HepG2 (cell line): ENCODE data around the gene CTDSPL2. TPM values are rescaled to one million over a fixed set of nuclear protein-coding genes. Genes with fewer than 3 reads are reported as not detected.

Experiments used
- EEA1 ChIP-seq: sonication (generic); formaldehyde crosslinking; IDR thresholded peaks from 2 replicates; pipeline ENCODE4 v1.5.1; 2020; ENCODE audit warnings: mild to moderate bottlenecking, missing genetic modification reagents, borderline replicate concordance
- HNRNPL ChIP-seq: fragments of 200-400 bp; formaldehyde crosslinking; IDR thresholded peaks from 2 replicates; pipeline ENCODE4 v1.6.1; 2017; ENCODE audit warnings: mild to moderate bottlenecking, low read depth, low read length
- HNRNPLL ChIP-seq: fragments of 200-400 bp; formaldehyde crosslinking; IDR thresholded peaks from 2 replicates; pipeline ENCODE4 v1.6.1; 2017; ENCODE audit warnings: mild to moderate bottlenecking, low read depth, low read length; ENCODE audit not compliant: poor library complexity, severe bottlenecking
- IRX3 ChIP-seq: sonication (generic); formaldehyde crosslinking; IDR thresholded peaks from 2 replicates; pipeline ENCODE4 v1.8.1; 2023; ENCODE audit warnings: mild to moderate bottlenecking, low read depth, missing genetic modification reagents, borderline replicate concordance
- KDM5A ChIP-seq: fragments of 200-600 bp; sonication (generic); IDR thresholded peaks from 2 replicates; pipeline ENCODE4 v1.7.0; 2018; ENCODE audit warnings: antibody characterized with exemption, mild to moderate bottlenecking, low read length, borderline replicate concordance
- MEF2D ChIP-seq: sonication (generic); formaldehyde crosslinking; IDR thresholded peaks from 2 replicates; pipeline ENCODE4 v1.5.1; 2020; ENCODE audit warnings: mild to moderate bottlenecking, missing genetic modification reagents
- MEIS1 ChIP-seq: sonication (generic); formaldehyde crosslinking; IDR thresholded peaks from 2 replicates; pipeline ENCODE4 v1.9.0; 2021; ENCODE audit warnings: mild to moderate bottlenecking, missing genetic modification reagents, moderate library complexity, borderline replicate concordance
- MIER3 ChIP-seq: IDR thresholded peaks from 2 replicates; pipeline ENCODE4 v1.6.1; 2016; ENCODE audit warnings: missing compliant biosample characterization, borderline replicate concordance
- MTA1 ChIP-seq: sonication (generic); formaldehyde crosslinking; IDR thresholded peaks from 2 replicates; pipeline ENCODE4 v1.4.0; 2020; ENCODE audit warnings: missing genetic modification reagents, mild to moderate bottlenecking, borderline replicate concordance
- NR1H2 ChIP-seq: sonication (generic); formaldehyde crosslinking; IDR thresholded peaks from 2 replicates; pipeline ENCODE4 v1.8.1; 2022; ENCODE audit warnings: low read depth, missing genetic modification reagents, borderline replicate concordance
- NR3C1 ChIP-seq: sonication (generic); formaldehyde crosslinking; IDR thresholded peaks from 2 replicates; pipeline ENCODE4 v1.4.0; 2020; ENCODE audit warnings: missing genetic modification reagents
- NRL ChIP-seq: sonication (generic); formaldehyde crosslinking; IDR thresholded peaks from 2 replicates; pipeline ENCODE4 v1.5.0; 2020; ENCODE audit warnings: missing genetic modification reagents, mild to moderate bottlenecking, moderate library complexity, borderline replicate concordance
- TOE1 ChIP-seq: sonication (generic); formaldehyde crosslinking; IDR thresholded peaks from 2 replicates; pipeline ENCODE4 v1.4.0; 2020; ENCODE audit warnings: mild to moderate bottlenecking, missing genetic modification reagents
- ZNF263 ChIP-seq: sonication (generic); formaldehyde crosslinking; IDR thresholded peaks from 2 replicates; pipeline ENCODE4 v1.4.0; 2020; ENCODE audit warnings: missing genetic modification reagents
- ZNF276 ChIP-seq: sonication (generic); formaldehyde crosslinking; IDR thresholded peaks from 2 replicates; pipeline ENCODE4 v1.4.0; 2020; ENCODE audit warnings: mild to moderate bottlenecking, low read depth, missing genetic modification reagents
- ZNF383 ChIP-seq: sonication (generic); formaldehyde crosslinking; IDR thresholded peaks from 2 replicates; pipeline ENCODE4 v1.4.0; 2020; ENCODE audit warnings: missing genetic modification reagents, mild to moderate bottlenecking, borderline replicate concordance
- ZNF550 ChIP-seq: sonication (generic); formaldehyde crosslinking; IDR thresholded peaks from 2 replicates; pipeline ENCODE4 v1.4.0; 2020; ENCODE audit warnings: mild to moderate bottlenecking, missing genetic modification reagents, borderline replicate concordance
- ZNF607 ChIP-seq: sonication (generic); formaldehyde crosslinking; IDR thresholded peaks from 2 replicates; pipeline ENCODE4 v1.5.1; 2020; ENCODE audit warnings: missing genetic modification reagents, mild to moderate bottlenecking, borderline replicate concordance
- ZZZ3 ChIP-seq: sonication (generic); formaldehyde crosslinking; IDR thresholded peaks from 2 replicates; pipeline ENCODE4 v1.4.0; 2020; ENCODE audit warnings: missing genetic modification reagents, mild to moderate bottlenecking, borderline replicate concordance
- polyA plus RNA-seq, 8 experiments: library from polyadenylated mRNA; depleted of rRNA in 3 of 8; stranded (reverse) in 7 of 8; unstranded in 1 of 8; fragments of >200 nt; fragmentation: Illumina TruSeq in 4 of 8; extraction: Trizol in 4 of 8; gene quantifications; 2 replicates each; pipeline versions ENCODE4 v1.2.1 to v1.2.3, GENCODE V29; 2011 to 2016; ENCODE audit warnings: low read depth in 4 of 8, missing spikeins in 1 of 8, mixed read lengths in 1 of 8; ENCODE audit not compliant: insufficient read depth in 1 of 8
- total RNA-seq, 5 experiments: library from RNA; depleted of rRNA; stranded (reverse); fragments of >200 nt; fragmentation: Illumina TruSeq; extraction: Trizol; gene quantifications; 2 replicates each; pipeline ENCODE4 v1.2.3, GENCODE V29; 2016; ENCODE audit warnings: low read depth in 1 of 5
- TF ChIP-seq, protein P1 (sequence below): sonication (generic); formaldehyde crosslinking; IDR thresholded peaks from 2 replicates; pipeline ENCODE4 v1.5.1; 2020; ENCODE audit warnings: mild to moderate bottlenecking, missing genetic modification reagents, borderline replicate concordance
- TF ChIP-seq, protein P2 (sequence below): sonication (generic); formaldehyde crosslinking; IDR thresholded peaks from 2 replicates; pipeline ENCODE4 v1.5.0; 2020; ENCODE audit warnings: missing genetic modification reagents

CTDSPL2 gene
- total and polyA plus RNA-seq, 2 of the 13 experiments (the other 11 are each of a cell fraction or from before 2014, with no cell fraction given), result 37.4 to 56.2 TPM

- TF ChIP-seq ZNF550 (no peak), KDM5A (no peak; the same call in 1 of the 2 replicates), ZZZ3 (no peak), HNRNPLL (no peak), ZNF276 (no peak), TOE1 (CRISPR knock-in tag) (no peak), ZNF607 (CRISPR knock-in tag) (no peak), MEIS1 (CRISPR knock-in tag) (no peak), ZNF263 (peak; percentile 78; the same call in 1 of the 2 replicates), NR1H2 (CRISPR knock-in tag) (0 out of 2 replicates have a peak, but pooled peaks have one; percentile 3), HNRNPL (0 out of 2 replicates have a peak, but pooled peaks have one; percentile 25), MEF2D (CRISPR knock-in tag) (no peak; the same call in 1 of the 2 replicates), NR3C1 (CRISPR knock-in tag) (no peak), EEA1 (no peak), MIER3 (CRISPR knock-in tag) (no peak), NRL (no peak), IRX3 (CRISPR knock-in tag) (no peak), ZNF383 (CRISPR knock-in tag) (0 out of 2 replicates have a peak, but pooled peaks have one; percentile 51), MTA1 (no peak; the same call in 1 of the 2 replicates)
- TF ChIP-seq, protein P1, sequence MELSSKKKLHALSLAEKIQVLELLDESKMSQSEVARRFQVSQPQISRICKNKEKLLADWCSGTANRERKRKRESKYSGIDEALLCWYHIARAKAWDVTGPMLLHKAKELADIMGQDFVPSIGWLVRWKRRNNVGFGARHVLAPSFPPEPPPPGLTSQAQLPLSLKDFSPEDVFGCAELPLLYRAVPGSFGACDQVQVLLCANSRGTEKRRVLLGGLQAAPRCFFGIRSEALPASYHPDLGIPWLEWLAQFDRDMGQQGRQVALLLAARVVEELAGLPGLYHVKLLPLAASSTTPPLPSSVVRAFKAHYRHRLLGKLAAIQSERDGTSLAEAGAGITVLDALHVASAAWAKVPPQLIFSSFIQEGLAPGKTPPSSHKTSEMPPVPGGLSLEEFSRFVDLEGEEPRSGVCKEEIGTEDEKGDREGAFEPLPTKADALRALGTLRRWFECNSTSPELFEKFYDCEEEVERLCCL (CRISPR knock-in tag), result no peak
- TF ChIP-seq, protein P2, sequence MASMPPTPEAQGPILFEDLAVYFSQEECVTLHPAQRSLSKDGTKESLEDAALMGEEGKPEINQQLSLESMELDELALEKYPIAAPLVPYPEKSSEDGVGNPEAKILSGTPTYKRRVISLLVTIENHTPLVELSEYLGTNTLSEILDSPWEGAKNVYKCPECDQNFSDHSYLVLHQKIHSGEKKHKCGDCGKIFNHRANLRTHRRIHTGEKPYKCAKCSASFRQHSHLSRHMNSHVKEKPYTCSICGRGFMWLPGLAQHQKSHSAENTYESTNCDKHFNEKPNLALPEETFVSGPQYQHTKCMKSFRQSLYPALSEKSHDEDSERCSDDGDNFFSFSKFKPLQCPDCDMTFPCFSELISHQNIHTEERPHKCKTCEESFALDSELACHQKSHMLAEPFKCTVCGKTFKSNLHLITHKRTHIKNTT (CRISPR knock-in tag), result no peak
Measured at GRCh38 chr15:44427756-44428724, 611 bp downstream of the CTDSPL2 start (continued).
